ENCODE data around the gene MTCH2.

- TF ChIP-seq CTCF (IDR thresholded peaks at IDR 0.05) (no peak), EZH2phosphoT487 (IDR thresholded peaks at IDR 0.05) (no peak), EZH2 (IDR thresholded peaks at IDR 0.05) (no peak)
These were observed 27.5 kb upstream of the MTCH2 start for GRCh38 chr11:47669856-47670255.

Data from neural progenitor cell (in vitro differentiated cells).